ENCODE measurements around the gene CYP17A1. TPM values are rescaled to one million over a fixed set of nuclear protein-coding genes. Genes with fewer than 3 reads are reported as not detected.
"Not testable (repeated sequence)": the region's sequence is repeated elsewhere in the genome, so short reads cannot be mapped to it uniquely, and the experiment has no call there.

The CYP17A1 gene
- total RNA-seq, 2 experiments from 2014 or later: not detected

DNA sequence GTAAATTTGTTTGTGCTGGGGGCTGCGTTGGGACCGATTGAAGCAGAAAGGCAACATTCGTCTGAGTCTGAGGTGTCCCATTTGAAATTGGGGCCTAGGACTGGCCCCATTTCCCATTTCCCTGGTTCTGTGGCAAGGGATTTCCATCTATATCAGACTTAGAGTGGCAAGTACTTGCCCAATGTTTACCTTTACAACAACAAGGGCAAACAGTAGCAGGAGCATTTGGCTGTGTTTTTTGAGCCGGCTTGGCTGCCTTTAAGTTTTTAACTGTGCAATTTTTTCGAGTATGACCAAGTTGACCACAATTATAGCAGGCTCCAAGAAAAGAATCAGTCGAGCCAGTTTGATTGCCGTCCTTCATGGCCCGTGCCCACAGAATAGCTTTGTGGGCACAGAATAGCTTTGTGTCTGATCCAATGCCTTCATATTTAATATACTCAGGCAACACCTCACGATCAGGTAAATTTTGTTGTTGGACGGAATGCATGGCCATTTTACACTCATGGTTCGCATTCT lies 4.7 kb upstream of the CYP17A1 start:
- Histone ChIP-seq H3K27me3 (ENCODE audit: control insufficient read depth in 1 of 2, insufficient read depth in 2 of 2, low read length in 2 of 2) (no peaks in the 10 kb centered on the region), H3K4me1 (ENCODE audit: insufficient read depth, low read length) (no peaks in the 10 kb centered on the region), H3K27ac (ENCODE audit: low read depth in 1 of 2, low read length in 2 of 2) (no peak overlapping the region), H3K4me3 (ENCODE audit: low read length) (no peak overlapping the region), H3K9me3 (ENCODE audit: control insufficient read depth in 1 of 2, insufficient read depth in 1 of 2, low read length in 2 of 2) (peaks cover 0 to 10% of the 10 kb centered on the region in 2 experiments), H3K36me3 (ENCODE audit: insufficient read depth, low read length) (no peaks in the 10 kb centered on the region)
- CTCF ChIA-PET: no interaction called here
- ATAC-seq (ENCODE audit: poor library complexity) (no peak), DNase-seq (no peak)
- POLR2A ChIA-PET: no interaction called here
- Mint-ChIP-seq H3K9me3 (peaks cover 8% of the 10 kb centered on the region), H3K4me1 (ENCODE audit: low read depth) (no peaks in the 10 kb centered on the region), H3K27ac (no peak overlapping the region), H3K4me3 (no peak overlapping the region), H3K27me3 (peaks cover 6% of the 10 kb centered on the region), H3K36me3 (ENCODE audit: low read depth) (no peaks in the 10 kb centered on the region)
- TF ChIP-seq, protein P1, sequence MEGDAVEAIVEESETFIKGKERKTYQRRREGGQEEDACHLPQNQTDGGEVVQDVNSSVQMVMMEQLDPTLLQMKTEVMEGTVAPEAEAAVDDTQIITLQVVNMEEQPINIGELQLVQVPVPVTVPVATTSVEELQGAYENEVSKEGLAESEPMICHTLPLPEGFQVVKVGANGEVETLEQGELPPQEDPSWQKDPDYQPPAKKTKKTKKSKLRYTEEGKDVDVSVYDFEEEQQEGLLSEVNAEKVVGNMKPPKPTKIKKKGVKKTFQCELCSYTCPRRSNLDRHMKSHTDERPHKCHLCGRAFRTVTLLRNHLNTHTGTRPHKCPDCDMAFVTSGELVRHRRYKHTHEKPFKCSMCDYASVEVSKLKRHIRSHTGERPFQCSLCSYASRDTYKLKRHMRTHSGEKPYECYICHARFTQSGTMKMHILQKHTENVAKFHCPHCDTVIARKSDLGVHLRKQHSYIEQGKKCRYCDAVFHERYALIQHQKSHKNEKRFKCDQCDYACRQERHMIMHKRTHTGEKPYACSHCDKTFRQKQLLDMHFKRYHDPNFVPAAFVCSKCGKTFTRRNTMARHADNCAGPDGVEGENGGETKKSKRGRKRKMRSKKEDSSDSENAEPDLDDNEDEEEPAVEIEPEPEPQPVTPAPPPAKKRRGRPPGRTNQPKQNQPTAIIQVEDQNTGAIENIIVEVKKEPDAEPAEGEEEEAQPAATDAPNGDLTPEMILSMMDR (IDR thresholded peaks at IDR 0.05): no peak
- intact Hi-C loops (cut with DNase I, micrococcal nuclease): no loop called here

DNA sequence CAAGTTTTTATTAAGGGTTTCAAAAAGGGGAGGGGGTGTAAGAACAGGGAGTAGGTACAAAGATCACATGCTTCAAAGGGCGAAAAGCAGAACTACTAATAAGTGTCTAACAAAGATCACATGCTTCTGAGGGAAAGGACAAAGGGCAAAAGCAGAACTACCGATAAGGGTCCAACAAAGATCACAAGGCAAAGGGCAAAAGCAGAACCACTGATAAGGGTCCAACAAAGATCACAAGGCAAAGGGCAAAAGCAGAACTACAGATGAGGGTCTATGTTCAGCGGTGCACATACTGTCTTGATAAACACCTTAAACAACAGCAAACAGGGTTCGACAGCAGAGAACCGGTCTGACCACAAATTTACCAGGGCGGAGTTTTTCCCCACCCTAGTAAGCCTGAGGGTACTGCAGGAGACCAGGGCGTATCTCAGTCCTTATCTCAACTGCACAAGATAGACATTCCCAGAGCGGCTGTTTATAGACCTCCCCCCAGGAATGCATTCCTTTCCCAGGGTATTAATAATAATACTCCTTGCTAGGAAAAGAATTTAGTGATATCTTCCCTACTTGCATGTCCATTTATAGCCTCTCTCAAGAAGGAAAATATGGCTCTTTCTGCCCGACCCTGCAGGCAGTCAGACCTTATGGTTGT lies 1.2 kb upstream of the CYP17A1 start:
- ATAC-seq (ENCODE audit: poor library complexity); H3K27ac Mint-ChIP-seq; H3K36me3 Mint-ChIP-seq (ENCODE audit: low read depth); POLR2A ChIA-PET; H3K27me3 ChIP-seq (ENCODE audit: control insufficient read depth in 1 of 2, insufficient read depth in 2 of 2, low read length in 2 of 2); H3K9me3 Mint-ChIP-seq; H3K36me3 ChIP-seq (ENCODE audit: insufficient read depth, low read length); H3K4me3 ChIP-seq (ENCODE audit: low read length); H3K4me1 Mint-ChIP-seq (ENCODE audit: low read depth); DNase-seq; H3K27ac ChIP-seq (ENCODE audit: low read depth in 1 of 2, low read length in 2 of 2); H3K4me1 ChIP-seq (ENCODE audit: insufficient read depth, low read length); H3K4me3 Mint-ChIP-seq: not testable (repeated sequence)
- H3K9me3 ChIP-seq (ENCODE audit: control insufficient read depth in 1 of 2, insufficient read depth in 1 of 2, low read length in 2 of 2): peaks cover 0 to 11% of the 10 kb centered on the region in 2 experiments
- H3K27me3 Mint-ChIP-seq: peaks cover 10% of the 10 kb centered on the region
- CTCF ChIA-PET: interaction anchor here (1.3 kb wide), 1 partner anchor 406 kb away, joined by 3 read pairs; no protein-coding TSS in a partner anchor
- intact Hi-C loops (cut with DNase I, micrococcal nuclease): loop anchor here in 1 of 2 experiments (10.0 kb wide), 1 partner anchor 846 kb away; no protein-coding TSS in a partner anchor

DNA sequence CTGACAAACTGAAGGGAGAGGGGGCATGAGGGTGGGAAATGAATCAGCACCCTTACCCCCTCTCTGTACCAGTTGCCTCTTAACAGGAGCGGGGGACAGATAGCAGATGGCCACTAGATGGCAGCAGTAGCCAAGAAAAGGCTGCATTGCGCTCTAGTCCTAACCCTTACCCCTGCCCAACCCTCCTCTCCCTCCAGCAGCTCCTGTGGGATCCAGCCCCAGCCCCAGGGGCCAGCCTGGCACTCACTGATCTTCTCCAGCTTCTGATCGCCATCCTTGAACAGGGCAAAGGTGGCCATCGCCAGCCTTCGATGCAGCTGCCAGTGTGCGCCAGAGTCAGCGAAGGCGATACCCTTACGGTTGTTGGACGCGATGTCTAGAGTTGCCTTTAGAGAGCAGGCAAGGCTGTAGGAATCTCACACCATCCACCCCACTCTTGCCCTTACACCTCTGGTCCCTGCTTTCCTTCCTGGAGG lies 2.2 kb downstream of the CYP17A1 start:
- no peak overlapping the region for H3K27ac ChIP-seq (ENCODE audit: low read depth in 1 of 2, low read length in 2 of 2)
- intact Hi-C loops (cut with DNase I, micrococcal nuclease): loop anchor here (1.0 to 10.0 kb wide), 8 partner anchors 66 to 850 kb away; no protein-coding TSS in a partner anchor
- DNase-seq: peak; percentile 55 to 87 (median 68)

More for the DNA sequence above, 2.2 kb downstream of the CYP17A1 start:
- H3K9me3 ChIP-seq (ENCODE audit: control insufficient read depth in 1 of 2, insufficient read depth in 1 of 2, low read length in 2 of 2): peaks cover 0 to 11% of the 10 kb centered on the region in 2 experiments
- H3K9me3 Mint-ChIP-seq: peaks cover 8% of the 10 kb centered on the region
- peaks cover 10% of the 10 kb centered on the region for H3K27me3 Mint-ChIP-seq
- no peaks in the 10 kb centered on the region for H3K27me3 ChIP-seq (ENCODE audit: control insufficient read depth in 1 of 2, insufficient read depth in 2 of 2, low read length in 2 of 2)
- peak; percentile 93 for ATAC-seq (ENCODE audit: poor library complexity)
- no peaks in the 10 kb centered on the region for H3K4me1 Mint-ChIP-seq (ENCODE audit: low read depth)
- ChIA-PET CTCF (interaction anchor here (0.8 to 1.0 kb wide), 2 partner anchors 19 to 409 kb away, joined by 3 to 4 read pairs; partner anchors contain the start of gene BORCS7), POLR2A (no interaction called here)
- TF ChIP-seq, protein P1 (IDR thresholded peaks at IDR 0.05): peak; percentile 86
- no peak overlapping the region for H3K27ac Mint-ChIP-seq
- no peaks in the 10 kb centered on the region for H3K36me3 ChIP-seq (ENCODE audit: insufficient read depth, low read length)
- no peak overlapping the region for H3K4me3 Mint-ChIP-seq
- no peak overlapping the region for H3K4me3 ChIP-seq (ENCODE audit: low read length)
- H3K36me3 Mint-ChIP-seq (ENCODE audit: low read depth): no peaks in the 10 kb centered on the region
- H3K4me1 ChIP-seq (ENCODE audit: insufficient read depth, low read length): peaks cover 5% of the 10 kb centered on the region

Measured in CD4-positive, alpha-beta T cell (primary cell).